GM18909 (cell line): ENCODE results near the gene PLXNA4.

ENCODE experiments used
- ATAC-seq: cut with Tn5 transposase; IDR thresholded peaks from one replicate; pipeline ENCODE4 v1.9.1; 2021; ENCODE audit warnings: mild to moderate bottlenecking; ENCODE audit not compliant: unreplicated experiment, poor library complexity

Gene PLXNA4

GRCh38 chr7:132424821-132425724 lies 151.2 kb downstream of the PLXNA4 start:
- no peak for ATAC-seq

DNA sequence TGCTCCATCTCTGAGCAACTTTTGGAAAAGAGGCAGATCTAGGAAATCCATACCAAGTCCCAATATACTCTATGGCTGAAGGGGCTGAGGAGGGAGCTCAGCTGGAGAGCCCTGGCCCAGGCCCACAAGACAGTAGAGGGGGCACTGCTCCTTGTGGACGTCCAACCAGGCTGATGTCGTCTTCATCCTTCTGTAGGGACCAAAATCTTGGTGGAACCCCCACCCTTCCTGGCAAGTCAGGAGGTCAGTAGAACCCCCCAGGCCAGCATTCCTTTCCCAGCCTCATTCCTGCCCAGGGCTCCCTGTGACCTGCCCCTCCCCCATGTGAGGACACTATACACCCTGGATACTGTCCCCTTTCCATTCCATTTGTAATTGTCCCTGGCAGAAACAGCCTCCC lies 152.0 kb downstream of the PLXNA4 start:
- ATAC-seq, result no peak

- ATAC-seq, result no peak
These were observed 152.6 kb downstream of the PLXNA4 start for GRCh38 chr7:132423594-132424200.

DNA sequence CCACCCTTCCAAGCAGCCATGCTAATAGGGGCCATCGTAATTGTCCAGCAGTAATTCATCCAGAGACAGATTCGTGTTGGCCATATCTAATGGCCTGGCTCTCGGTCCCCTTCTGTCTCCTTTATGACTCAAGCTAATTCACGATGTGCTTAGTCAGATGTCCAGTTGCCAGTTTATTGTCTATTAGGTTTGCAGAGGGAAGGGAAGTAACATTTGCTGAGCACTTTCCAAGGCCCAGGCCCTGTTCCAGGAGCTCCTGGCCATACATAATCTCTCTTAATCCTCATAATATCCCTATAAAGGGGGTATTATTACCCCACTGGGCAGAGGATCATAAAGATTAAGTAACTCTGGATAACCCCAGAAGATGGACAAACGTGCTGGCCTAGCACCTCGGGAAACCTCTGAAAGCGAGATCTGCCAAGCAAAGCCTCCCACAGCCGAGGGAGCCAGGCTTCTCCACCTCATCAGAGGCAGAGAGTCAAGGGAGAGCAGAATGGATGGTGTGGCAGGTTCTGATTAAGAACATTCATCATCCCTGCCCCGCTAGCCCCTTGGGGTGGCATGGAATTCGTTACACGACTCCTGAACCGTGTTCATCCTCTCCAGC lies 153.7 kb downstream of the PLXNA4 start:
- no peak for ATAC-seq

DNA sequence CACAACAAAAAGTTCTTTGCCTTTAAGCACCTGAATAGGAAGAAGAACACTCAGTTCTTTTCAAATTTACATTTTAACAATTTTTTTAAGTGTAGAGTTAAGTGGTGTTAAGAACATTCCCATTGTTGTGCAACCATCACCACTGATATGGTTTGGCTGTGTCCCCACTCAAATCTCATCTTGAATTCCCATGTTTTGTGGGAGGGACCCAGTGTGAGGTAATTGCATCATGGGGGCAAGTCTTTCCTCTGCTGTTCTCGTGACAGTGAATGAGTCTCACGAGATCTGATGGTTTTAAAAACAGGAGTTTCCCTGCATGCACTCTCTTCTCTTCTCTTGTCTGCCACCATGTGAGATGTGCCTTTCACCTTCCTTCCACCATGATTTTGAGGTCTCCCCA lies 155.7 kb downstream of the PLXNA4 start:
- ATAC-seq, result no peak

DNA sequence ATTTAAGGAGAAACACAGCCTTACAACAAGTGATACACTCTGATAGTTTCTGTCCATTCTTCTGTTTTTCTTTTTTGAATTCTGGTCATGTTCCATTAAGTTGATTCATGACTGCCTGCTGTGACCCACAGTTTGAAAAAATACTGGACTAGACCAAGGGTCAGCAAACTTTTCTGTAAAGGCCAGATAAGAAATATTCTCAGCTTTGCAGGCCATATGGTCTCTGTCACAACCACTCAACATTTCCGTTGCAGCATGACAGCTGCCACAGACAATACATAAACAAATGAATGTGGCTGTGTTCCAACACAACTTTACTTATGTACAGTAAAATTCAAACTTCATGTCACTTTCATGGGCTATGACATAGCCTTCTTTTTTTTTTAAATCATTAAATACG lies 156.7 kb downstream of the PLXNA4 start:
- no peak for ATAC-seq

DNA sequence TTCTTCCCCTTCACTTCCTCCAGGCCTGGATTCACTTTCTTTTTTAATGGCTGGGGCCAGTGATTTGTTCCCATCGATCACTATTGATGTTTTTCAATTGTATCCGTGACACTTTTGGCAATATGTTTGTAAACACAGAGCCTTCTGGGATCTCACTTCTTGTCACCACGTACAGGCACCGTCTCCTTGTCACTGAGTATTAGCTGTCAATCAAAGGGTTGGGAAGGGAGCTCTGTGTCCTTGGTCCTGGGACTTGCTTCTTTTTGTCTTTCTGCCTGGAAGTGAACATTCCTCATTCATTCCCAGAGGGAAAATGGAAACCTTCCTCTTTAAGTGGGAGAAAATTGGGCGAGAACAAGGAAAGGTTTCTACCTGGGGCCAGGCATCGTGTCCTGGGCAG lies 157.4 kb downstream of the PLXNA4 start:
- ATAC-seq, result no peak

- no peak for ATAC-seq
These were observed 159.0 kb downstream of the PLXNA4 start for GRCh38 chr7:132417103-132417906.

DNA sequence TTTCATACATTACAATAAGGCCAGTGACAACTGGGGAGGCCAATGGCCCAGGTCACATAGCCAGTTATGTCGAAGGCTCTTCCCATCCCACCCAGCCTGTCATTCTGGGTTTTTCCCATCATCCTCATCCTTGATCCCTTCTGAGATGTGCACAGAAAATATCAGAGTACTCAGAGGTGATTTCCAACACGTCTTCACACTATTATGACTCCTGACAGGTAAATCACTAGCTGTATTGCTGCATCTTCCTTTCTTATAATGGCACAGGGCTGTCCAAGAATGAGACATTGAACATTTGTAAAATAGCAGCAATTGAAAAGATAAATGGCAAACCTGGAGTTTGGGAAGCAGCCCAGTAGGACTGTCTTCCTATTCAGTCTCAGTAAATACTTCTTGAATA lies 159.9 kb downstream of the PLXNA4 start:
- no peak for ATAC-seq

DNA sequence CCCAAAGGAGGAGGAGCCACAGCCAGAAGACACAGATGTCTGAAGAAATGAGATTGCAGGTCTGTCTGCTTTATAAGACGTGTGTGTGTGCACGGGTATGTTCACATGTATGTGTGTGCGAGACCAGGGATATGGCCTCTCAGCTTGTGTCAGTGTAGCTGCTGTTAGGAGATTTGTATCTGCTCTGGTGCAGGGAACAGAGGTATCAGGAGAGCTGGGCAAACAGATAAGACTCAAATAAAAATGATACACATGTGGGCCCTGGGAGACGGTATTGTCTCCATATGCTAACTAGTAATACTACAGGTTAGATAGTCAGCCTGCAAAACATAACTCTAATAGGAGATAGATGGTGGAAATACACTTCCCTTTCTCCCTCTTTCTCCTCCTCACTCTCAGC lies 161.0 kb downstream of the PLXNA4 start:
- ATAC-seq, result no peak

- no peak for ATAC-seq
These were observed 161.4 kb downstream of the PLXNA4 start for GRCh38 chr7:132414857-132415256.

- no peak for ATAC-seq
These were observed 163.8 kb downstream of the PLXNA4 start for GRCh38 chr7:132412435-132412834.

GRCh38 chr7:132410861-132411541 lies 165.3 kb downstream of the PLXNA4 start:
- no peak for ATAC-seq

GRCh38 chr7:132410385-132410784 lies 165.9 kb downstream of the PLXNA4 start:
- ATAC-seq, result no peak

GRCh38 chr7:132407764-132408163 lies 168.5 kb downstream of the PLXNA4 start:
- ATAC-seq, result no peak

GRCh38 chr7:132406039-132406438 lies 170.2 kb downstream of the PLXNA4 start:
- no peak for ATAC-seq

- no peak for ATAC-seq
These were observed 172.0 kb downstream of the PLXNA4 start for GRCh38 chr7:132404261-132404660.

- ATAC-seq, result no peak
These were observed 172.7 kb downstream of the PLXNA4 start for GRCh38 chr7:132403465-132404110.

DNA sequence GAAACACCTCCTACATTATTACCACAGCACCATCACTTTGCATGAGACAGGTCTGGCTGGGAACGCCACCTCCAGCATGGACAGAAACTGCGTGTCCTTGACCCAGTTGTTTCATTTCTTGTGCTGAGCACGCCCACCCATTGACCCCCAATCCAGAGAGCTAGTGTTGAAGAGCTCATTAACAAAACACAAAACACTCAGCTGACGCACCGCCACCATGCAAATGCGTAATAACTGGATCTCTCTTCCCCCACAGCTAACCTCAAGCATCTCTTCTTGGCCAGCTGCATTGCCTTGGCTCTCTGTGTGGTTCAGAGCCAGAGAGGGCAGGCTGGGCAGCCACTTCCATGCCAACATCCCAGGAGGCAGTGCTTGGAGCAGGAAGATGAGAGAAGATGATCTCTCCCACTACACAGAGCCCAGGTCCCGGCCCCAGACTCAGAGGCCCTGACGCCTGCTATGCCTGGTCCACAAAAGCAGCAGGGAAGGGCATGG lies 173.5 kb downstream of the PLXNA4 start:
- ATAC-seq, result no peak
